ENCODE measurements around the gene MRPL16. TPM values are rescaled to one million over a fixed set of nuclear protein-coding genes. Genes with fewer than 3 reads are reported as not detected.

The MRPL16 gene
- total RNA-seq, 2 donors from 2014 or later, result 23.6 to 28.1 TPM

- Histone ChIP-seq H3K36me3 (peaks cover 10% of the 10 kb centered on the region), H3K4me1 (ENCODE audit: control insufficient read depth in 1 of 2, low read depth in 2 of 2) (peaks cover 6 to 18% of the 10 kb centered on the region in 2 donors), H3K9me3 (no peaks in the 10 kb centered on the region), H3K27me3 (replicated peaks; ENCODE audit: insufficient read depth) (no peaks in the 10 kb centered on the region), H3K27ac (peak overlapping the region in 1 of 2 donors; percentile 61), H3K4me3 (no peak overlapping the region)
- no peak for ATAC-seq (ENCODE audit: insufficient number of reproducible peaks, low FRiP score, low read depth)
- DNase-seq (ENCODE audit: low spot score), result no peak
- TF ChIP-seq, protein P1, sequence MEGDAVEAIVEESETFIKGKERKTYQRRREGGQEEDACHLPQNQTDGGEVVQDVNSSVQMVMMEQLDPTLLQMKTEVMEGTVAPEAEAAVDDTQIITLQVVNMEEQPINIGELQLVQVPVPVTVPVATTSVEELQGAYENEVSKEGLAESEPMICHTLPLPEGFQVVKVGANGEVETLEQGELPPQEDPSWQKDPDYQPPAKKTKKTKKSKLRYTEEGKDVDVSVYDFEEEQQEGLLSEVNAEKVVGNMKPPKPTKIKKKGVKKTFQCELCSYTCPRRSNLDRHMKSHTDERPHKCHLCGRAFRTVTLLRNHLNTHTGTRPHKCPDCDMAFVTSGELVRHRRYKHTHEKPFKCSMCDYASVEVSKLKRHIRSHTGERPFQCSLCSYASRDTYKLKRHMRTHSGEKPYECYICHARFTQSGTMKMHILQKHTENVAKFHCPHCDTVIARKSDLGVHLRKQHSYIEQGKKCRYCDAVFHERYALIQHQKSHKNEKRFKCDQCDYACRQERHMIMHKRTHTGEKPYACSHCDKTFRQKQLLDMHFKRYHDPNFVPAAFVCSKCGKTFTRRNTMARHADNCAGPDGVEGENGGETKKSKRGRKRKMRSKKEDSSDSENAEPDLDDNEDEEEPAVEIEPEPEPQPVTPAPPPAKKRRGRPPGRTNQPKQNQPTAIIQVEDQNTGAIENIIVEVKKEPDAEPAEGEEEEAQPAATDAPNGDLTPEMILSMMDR (IDR thresholded peaks at IDR 0.05), result no peak
These were observed 31.1 kb downstream of the MRPL16 start for GRCh38 chr11:59779487-59779886.

DNA sequence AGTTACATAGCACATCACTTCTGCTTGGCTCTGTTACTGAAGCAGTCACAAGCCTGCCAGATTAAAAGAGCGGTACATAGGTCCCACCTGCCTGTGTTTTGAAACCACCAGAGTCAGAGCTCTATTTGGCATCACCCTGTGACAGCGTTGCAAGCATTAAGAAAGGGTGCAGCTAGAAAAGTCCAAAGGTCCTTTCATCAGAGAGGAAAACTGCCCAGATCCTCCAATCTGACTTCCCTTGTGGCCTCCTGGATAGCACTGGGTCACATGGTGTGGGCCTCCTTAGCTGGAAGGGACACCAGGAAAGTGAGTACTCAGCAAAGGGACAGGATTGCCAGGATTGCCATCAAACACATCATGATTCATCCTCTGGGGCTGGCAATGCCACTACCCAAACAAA lies 32.5 kb downstream of the MRPL16 start:
- H3K4me1 ChIP-seq (ENCODE audit: control insufficient read depth in 1 of 2, low read depth in 2 of 2), result peaks cover 6 to 18% of the 10 kb centered on the region in 2 donors
- H3K27me3 ChIP-seq (replicated peaks; ENCODE audit: insufficient read depth), result no peaks in the 10 kb centered on the region
- DNase-seq (ENCODE audit: low spot score) (no peak), ATAC-seq (ENCODE audit: insufficient number of reproducible peaks, low FRiP score, low read depth) (no peak)
- TF ChIP-seq, protein P1 (IDR thresholded peaks at IDR 0.05), result no peak
- no peaks in the 10 kb centered on the region for H3K9me3 ChIP-seq
- H3K4me3 ChIP-seq, result no peak overlapping the region
- peak overlapping the region; percentile 40 to 61 for H3K27ac ChIP-seq
- peaks cover 20% of the 10 kb centered on the region for H3K36me3 ChIP-seq

DNA sequence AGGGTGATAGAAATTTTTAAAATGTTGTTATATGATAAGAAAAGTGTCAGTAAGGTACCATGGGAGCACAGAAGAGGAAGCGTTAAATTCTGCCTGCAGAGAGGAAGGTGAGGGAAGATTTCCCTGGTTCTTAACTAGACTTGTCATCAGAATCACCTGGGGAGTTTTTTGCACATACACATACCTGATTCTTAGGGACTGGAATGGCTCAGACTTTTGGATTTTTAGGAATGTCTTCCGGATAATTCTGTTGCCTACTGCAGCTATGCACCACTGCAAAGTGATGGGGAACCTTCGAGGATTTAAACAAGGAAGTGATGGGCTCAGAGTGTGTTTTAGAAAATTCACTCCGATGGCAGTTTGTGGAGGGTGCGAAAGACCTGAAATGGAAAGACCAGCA lies 33.5 kb downstream of the MRPL16 start:
- DNase-seq (ENCODE audit: low spot score), result no peak
- no peak overlapping the region for H3K27ac ChIP-seq
- peaks cover 20% of the 10 kb centered on the region for H3K36me3 ChIP-seq
- no peaks in the 10 kb centered on the region for H3K27me3 ChIP-seq (replicated peaks; ENCODE audit: insufficient read depth)
- TF ChIP-seq, protein P1 (IDR thresholded peaks at IDR 0.05), result no peak
- ATAC-seq (ENCODE audit: insufficient number of reproducible peaks, low FRiP score, low read depth), result no peak
- H3K4me1 ChIP-seq (ENCODE audit: control insufficient read depth in 1 of 2, low read depth in 2 of 2), result peaks cover 6 to 18% of the 10 kb centered on the region in 2 donors
- no peak overlapping the region for H3K4me3 ChIP-seq
- no peaks in the 10 kb centered on the region for H3K9me3 ChIP-seq

GRCh38 chr11:59776210-59777066 lies 34.1 kb downstream of the MRPL16 start:
- no peak overlapping the region for H3K4me3 ChIP-seq
- TF ChIP-seq, protein P1 (IDR thresholded peaks at IDR 0.05), result no peak
- peaks cover 6 to 18% of the 10 kb centered on the region in 2 donors for H3K4me1 ChIP-seq (ENCODE audit: control insufficient read depth in 1 of 2, low read depth in 2 of 2)
- no peaks in the 10 kb centered on the region for H3K9me3 ChIP-seq
- peaks cover 20% of the 10 kb centered on the region for H3K36me3 ChIP-seq
- DNase-seq (ENCODE audit: low spot score), result no peak
- no peak overlapping the region for H3K27ac ChIP-seq
- ATAC-seq (ENCODE audit: insufficient number of reproducible peaks, low FRiP score, low read depth), result no peak
- H3K27me3 ChIP-seq (replicated peaks; ENCODE audit: insufficient read depth), result no peaks in the 10 kb centered on the region

DNA sequence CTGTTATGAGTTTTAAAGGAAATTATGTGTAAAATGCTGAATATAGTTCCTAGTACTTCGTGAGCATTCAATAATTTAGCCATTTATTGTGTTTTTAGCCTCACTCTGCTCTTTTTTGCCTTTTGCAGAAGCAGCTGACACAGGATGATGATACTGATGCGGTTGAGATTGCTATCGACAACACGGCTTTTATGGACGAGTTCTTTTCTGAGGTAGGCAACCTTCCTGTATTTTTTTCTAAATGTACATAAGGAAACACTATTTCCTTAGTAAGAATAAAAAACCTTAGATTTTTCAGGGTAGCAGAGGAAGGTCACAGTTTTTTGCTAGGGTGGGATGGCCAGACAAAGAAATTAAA lies 37.5 kb downstream of the MRPL16 start:
- TF ChIP-seq, protein P1 (IDR thresholded peaks at IDR 0.05), result no peak
- DNase-seq (ENCODE audit: low spot score) (no peak), ATAC-seq (ENCODE audit: insufficient number of reproducible peaks, low FRiP score, low read depth) (no peak)
- H3K4me1 ChIP-seq (ENCODE audit: control insufficient read depth in 1 of 2, low read depth in 2 of 2), result peaks cover 6 to 8% of the 10 kb centered on the region in 2 donors
- H3K27ac ChIP-seq, result no peak overlapping the region
- no peak overlapping the region for H3K4me3 ChIP-seq
- H3K9me3 ChIP-seq, result no peaks in the 10 kb centered on the region
- peaks cover 20% of the 10 kb centered on the region for H3K36me3 ChIP-seq
- no peaks in the 10 kb centered on the region for H3K27me3 ChIP-seq (replicated peaks; ENCODE audit: insufficient read depth)
